ENCODE results near the gene PRUNE1.
A peak's percentile ranks its signal among the peaks of the same experiment; 100 is the strongest.

The PRUNE1 gene

DNA sequence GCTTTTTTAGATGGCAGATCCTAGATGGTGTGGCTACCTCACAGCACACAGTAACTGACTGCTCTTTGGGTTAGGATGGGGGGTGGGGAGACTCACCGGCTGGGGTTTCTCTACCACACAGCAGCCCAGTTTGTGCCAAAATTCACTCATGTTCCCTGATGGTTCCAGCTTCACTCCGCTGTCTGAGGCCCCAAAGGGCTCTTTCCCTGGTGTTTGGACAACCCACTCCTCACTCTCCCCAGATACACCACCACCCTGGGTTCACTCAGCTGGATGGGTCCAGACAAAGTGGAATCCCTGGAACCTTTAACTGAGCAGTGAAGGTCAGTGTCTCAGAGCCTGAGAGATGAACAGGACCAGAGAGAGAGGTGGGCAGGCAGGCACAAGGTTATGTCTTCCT is 47.3 kb downstream of the PRUNE1 start:
- DNase-seq = no peak

- DNase-seq = peak; percentile 16
These were observed 47.9 kb downstream of the PRUNE1 start for GRCh38 chr1:151056149-151056548.

DNA sequence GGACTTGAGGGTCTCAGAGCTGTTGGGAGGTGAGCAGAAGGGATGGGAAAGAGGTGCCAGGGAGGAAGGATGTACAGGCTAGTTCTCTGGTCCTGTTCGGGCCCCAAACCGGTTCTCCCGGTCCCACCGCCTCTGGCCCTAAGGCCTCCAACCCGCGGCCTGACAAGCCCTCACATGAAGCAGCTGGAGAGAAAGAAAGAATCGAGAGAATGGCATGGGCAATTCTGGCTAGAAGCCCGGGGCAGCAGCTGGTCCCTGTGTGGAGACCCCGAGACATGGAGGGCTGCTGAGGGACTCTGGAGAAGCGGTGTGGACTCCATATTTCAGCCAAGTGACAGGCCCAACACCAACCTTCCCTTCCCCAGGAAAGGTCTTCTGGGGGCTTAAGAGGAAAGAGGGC is 50.4 kb downstream of the PRUNE1 start:
- no peak for DNase-seq

GRCh38 chr1:151059109-151060006 is 51.1 kb downstream of the PRUNE1 start, which contains the start of gene CDC42SE1:
Gene CDC42SE1 (minus strand): TSS chr1:151059622. CDS start chr1:151055730, 3,892 bp downstream.
- DNase-seq = peak; percentile 87

DNA sequence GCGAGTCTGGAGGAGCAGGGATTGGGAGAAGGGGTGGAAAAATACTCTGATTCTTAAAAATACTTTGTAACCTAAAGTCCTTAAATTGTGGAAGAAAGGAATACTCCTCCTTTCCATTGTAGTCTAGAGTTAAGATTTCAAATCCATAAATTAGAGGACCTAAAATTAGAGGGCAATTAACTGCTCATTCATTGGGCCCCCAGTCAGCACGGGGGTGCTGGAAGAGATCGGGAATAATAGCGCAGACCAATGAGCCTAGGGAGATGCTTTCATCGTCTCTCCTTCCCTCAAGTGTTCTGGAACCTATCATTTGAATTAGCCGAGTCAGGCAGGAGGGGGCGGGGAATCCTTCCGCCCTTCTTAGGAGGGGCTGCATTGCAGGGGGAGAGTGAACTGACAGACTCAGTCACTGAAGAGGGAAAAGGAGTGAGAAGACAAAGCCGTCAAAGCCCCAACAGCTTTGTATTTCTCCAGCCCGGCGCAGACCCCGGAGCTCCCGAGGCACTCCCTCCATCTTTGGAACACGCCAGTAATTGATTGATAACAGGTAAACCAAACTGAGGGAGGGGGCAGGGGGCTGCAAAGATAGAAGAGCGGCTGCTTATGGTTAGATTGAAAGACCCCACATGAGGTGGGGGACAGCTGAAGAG is 51.9 kb downstream of the PRUNE1 start, which contains the start of gene MLLT11:
MLLT11 (plus strand) TSS at position 391 of the 650 bp plus-strand sequence. CDS start 6,828 bp downstream, outside the sequence.
- DNase-seq = no peak

DNA sequence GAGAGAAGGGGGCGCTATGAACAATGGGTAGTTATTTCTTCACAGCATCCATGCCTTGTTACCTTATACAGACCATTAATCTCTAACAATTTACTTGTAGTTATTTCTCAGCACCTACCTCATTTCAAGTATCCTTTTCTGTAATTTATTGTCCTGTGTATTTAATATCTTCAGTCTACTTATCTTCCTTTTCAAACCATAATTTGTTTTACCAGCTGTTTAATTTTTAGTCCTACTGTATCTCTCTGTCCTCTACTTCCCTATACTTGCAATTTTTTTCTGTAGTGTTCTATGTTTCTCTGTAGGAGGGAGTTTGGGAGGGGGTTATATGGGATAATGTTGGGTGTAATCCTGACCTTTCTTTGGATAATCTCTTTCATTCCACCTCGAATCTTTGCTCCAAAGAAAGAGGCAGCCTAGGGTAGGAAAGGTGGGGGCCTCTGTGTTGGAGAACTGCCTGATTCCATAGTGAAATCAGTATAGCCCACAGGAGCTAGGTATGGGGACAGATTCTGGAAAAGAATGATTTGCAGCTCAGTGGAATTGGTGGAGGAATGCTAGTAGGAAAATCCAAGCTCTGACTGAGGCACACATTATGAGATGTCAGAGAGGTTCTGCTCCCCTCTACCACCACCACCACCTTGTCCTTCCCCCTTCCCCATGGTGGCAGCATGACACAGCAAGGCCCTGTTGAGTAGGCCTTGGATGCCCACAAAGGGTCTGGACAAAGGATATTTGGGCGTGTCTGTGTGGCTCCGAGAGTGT is 52.6 kb downstream of the PRUNE1 start:
- no peak for DNase-seq

DNA sequence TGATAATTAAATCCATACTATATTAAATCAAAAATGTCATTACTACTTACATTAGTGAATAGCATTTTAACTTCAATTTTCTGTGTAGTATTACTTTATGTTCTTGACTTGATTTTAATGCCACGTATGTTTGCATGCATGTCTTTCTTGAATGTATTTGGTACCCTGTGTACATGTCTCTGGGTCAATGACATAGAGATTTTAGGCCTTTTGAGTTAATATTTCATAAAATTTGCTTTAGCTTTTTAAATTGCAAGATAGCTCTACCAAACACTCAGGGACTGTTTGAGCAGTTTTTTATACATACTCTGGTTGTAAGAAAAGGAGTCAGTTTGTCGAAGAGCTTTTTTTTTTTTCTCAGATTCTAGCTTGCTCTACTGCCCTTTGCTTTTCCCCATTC is 53.5 kb downstream of the PRUNE1 start:
- no peak for DNase-seq

DNA sequence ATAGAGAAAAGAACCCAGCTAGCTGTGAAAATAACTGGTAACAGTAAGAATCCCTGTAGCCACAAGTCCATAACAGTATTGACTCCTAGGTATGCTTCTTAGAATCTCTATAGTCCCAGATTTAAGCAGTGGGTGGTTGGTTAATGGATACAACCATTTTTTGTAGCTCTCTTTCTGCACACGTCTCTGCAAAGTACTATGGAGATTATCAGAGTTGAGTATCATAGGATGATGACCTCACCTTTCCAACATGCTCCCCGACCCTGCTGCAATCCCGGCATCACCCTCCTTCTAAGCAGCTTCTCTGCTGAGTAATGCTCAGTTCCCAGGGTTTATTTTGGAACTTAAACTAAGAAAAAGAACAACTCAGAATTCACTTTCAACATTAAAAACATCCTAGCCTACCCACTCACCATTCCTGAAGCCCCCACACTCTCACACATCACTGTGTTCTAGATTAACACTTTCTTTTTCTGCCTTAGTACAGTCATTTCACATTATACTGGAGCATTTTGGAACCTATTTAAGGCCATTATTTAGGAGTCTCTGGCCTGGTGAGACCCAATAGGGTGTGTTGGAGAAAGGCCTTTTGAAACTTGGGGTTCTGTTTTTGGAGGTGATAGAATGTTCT is 54.6 kb downstream of the PRUNE1 start:
- DNase-seq = peak; percentile 60

- DNase-seq = no peak
These were observed 56.9 kb downstream of the PRUNE1 start for GRCh38 chr1:151065089-151065645.

GRCh38 chr1:151067185-151067584 is 58.9 kb downstream of the PRUNE1 start:
- no peak for DNase-seq

DNA sequence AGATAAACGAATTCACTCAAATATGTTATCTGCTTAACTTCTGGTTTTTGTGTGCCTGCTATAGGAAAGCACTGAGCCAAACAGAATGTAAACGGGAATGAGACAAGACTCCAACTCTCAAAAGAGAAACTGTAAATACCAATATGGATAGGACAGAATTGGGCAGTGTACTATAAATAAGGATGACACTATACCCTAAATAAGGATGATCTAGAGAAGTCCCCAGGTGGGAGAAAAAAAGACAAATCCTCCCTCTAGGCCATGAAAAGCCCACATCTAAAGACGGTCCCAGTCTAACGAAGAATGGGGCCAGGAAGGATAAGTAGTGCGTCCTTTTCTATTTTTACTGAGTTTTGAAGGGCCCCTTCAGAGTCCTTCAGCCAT is 60.8 kb downstream of the PRUNE1 start:
- no peak for DNase-seq

DNA sequence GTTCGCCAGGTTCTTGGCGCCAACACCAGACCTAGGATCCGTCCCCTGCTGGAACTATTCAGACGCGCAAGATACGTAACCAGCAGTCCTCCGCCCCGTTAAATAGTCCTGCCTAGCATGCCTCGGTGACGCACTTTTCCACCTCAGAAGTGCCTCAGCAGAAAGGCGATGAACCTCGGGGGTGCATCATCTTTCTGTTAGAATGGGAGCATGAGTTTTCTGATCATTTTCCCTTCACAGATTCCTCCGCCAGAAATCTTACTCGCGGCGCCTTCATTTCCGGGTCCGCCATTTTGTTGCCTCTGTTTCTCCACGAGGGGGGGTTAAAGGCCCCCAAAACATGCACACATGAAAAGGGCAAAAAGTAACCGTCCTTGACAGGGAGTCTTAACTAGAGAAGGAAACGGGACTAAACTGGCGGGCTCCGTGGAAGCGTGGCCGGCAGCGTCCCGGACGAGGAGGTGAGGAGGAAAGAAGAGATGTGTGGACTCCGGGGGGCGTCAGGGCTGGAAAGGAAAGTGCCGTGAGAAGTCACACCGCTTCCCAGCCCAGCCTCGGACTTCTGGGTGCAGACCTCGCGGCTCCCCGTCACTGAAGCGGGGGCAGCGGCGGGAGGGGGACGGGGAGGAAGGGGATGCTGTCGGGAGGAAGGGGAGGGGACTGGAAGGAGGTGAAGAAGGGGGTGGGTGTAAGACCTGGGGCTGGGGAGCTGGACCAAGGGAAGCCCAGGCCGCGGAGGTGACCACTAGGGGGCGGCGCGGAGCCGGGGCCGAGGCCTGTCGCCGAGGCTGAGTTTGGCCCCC is 62.4 kb downstream of the PRUNE1 start, which contains the start of gene GABPB2:
GABPB2 (plus strand) TSS at position 288 of the 803 bp plus-strand sequence. CDS start 17,429 bp downstream, outside the sequence.
- DNase-seq = peak; percentile 83

GRCh38 chr1:151072224-151072623 is 64.0 kb downstream of the PRUNE1 start:
- DNase-seq = no peak
